Measurements from ENCODE around the gene MBNL2.
"Not testable (repeated sequence)": the region's sequence is repeated elsewhere in the genome, so short reads cannot be mapped to it uniquely, and the experiment has no call there.

Gene MBNL2

DNA sequence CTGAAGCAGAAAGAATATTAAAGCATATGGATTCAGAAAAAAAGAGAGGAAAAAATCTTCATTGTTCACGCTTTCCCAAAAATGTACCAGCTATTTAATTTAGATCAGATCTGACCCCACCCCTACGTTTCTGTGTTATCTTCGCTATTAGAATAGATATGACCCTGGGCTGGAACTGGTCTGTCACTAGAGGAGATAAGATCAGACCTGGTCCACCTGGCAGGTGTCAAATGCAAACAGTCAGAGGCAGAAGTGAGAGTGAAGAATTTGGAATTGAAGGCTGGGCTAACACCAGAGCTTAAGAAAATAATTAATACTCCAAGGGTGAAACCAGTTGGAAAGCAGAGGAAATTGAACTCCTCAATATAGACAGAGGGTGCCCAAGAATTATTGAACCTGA, 30.0 kb upstream of the MBNL2 start:
- peaks cover 3% of the 10 kb centered on the region; the same call in 1 of the 2 replicates for H3K4me1 ChIP-seq (ENCODE audit: insufficient read depth, low read length)
- H3K27ac ChIP-seq (ENCODE audit: low read length), result no peak overlapping the region
- no peaks in the 10 kb centered on the region for H3K27me3 ChIP-seq (ENCODE audit: insufficient read depth, low read length)
- H3K36me3 ChIP-seq (ENCODE audit: insufficient read depth, low read depth, low read length), result no peaks in the 10 kb centered on the region
- no peak overlapping the region for H3K4me3 ChIP-seq (ENCODE audit: low read length)
- H3K9ac ChIP-seq (ENCODE audit: low read depth, low read length), result no peak overlapping the region
- H3K9me3 ChIP-seq (ENCODE audit: insufficient read depth, low read depth, low read length), result no peaks in the 10 kb centered on the region

DNA sequence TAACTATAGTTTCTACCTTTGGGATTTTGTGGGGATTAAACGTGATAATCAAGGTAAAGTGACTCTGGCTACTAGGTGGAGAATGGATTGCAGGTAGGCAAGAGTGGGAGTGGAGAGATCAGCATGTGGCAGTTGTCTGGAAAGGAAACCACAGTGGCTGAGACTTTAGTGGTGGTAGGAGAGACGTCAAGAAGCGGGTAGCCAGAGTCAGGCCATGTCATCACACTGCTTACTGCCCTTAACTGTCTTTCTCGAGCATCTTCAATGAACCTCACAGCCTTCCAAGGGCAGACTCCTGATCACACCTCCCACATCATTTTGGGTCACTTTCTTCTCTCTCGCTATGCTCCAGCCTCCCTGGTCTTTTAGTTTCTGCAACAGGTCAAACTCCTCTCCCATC, 28.6 kb upstream of the MBNL2 start:
- Histone ChIP-seq H3K4me3 (ENCODE audit: low read length) (no peak overlapping the region), H3K36me3 (ENCODE audit: insufficient read depth, low read depth, low read length) (no peaks in the 10 kb centered on the region), H3K9ac (ENCODE audit: low read depth, low read length) (no peak overlapping the region), H3K27me3 (ENCODE audit: insufficient read depth, low read length) (no peaks in the 10 kb centered on the region), H3K27ac (ENCODE audit: low read length) (no peak overlapping the region), H3K9me3 (ENCODE audit: insufficient read depth, low read depth, low read length) (no peaks in the 10 kb centered on the region), H3K4me1 (ENCODE audit: insufficient read depth, low read length) (peaks cover 3% of the 10 kb centered on the region; the same call in 1 of the 2 replicates)

DNA sequence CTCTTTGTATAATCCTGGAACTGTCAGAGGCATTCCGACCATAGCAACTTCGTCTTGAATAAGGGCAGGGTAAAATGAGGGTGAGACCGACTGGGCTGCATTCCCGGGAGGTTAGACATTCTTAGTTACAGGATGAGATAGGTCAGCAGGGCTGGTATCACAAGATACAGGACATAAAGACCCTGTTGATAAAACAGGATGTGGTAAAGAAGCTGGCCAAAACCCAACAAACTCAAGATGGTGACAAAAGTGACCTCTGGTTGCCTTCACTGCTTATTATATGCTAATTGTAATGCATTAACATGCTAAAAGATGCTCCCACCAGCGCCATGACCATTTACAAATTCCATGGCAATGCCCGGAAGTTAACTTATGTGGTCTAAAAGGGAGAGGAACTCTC, 27.7 kb upstream of the MBNL2 start:
- H3K4me1 ChIP-seq (ENCODE audit: insufficient read depth, low read length), result peaks cover 3% of the 10 kb centered on the region; the same call in 1 of the 2 replicates
- no peaks in the 10 kb centered on the region for H3K27me3 ChIP-seq (ENCODE audit: insufficient read depth, low read length)
- H3K9ac ChIP-seq (ENCODE audit: low read depth, low read length), result no peak overlapping the region
- no peak overlapping the region for H3K4me3 ChIP-seq (ENCODE audit: low read length)
- H3K9me3 ChIP-seq (ENCODE audit: insufficient read depth, low read depth, low read length), result no peaks in the 10 kb centered on the region
- H3K36me3 ChIP-seq (ENCODE audit: insufficient read depth, low read depth, low read length), result no peaks in the 10 kb centered on the region
- no peak overlapping the region for H3K27ac ChIP-seq (ENCODE audit: low read length)

DNA sequence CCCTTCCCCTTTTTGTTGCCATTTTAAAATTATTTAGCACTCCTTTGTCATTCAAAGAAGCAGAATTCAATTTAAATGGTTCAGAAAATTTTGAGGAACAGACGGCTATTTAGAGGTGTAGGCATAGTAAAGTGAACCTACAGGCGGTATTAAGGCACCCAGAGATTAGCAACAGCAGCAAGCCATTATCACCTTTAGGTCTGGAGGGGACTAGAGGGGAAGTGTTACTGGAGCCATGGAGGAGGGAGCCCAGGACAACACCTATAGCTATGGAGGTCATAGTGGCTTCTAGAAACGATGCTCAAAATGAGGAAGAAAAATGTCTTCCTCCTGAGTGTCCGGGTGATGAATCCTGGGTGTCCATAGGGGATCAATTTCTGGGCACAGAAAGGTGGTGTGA, 25.8 kb upstream of the MBNL2 start:
- Histone ChIP-seq H3K4me3 (ENCODE audit: low read length) (no peak overlapping the region), H3K9me3 (ENCODE audit: insufficient read depth, low read depth, low read length) (no peaks in the 10 kb centered on the region), H3K27ac (ENCODE audit: low read length) (no peak overlapping the region), H3K9ac (ENCODE audit: low read depth, low read length) (no peak overlapping the region), H3K4me1 (ENCODE audit: insufficient read depth, low read length) (peaks cover 3% of the 10 kb centered on the region; the same call in 1 of the 2 replicates), H3K36me3 (ENCODE audit: insufficient read depth, low read depth, low read length) (no peaks in the 10 kb centered on the region), H3K27me3 (ENCODE audit: insufficient read depth, low read length) (no peaks in the 10 kb centered on the region)

DNA sequence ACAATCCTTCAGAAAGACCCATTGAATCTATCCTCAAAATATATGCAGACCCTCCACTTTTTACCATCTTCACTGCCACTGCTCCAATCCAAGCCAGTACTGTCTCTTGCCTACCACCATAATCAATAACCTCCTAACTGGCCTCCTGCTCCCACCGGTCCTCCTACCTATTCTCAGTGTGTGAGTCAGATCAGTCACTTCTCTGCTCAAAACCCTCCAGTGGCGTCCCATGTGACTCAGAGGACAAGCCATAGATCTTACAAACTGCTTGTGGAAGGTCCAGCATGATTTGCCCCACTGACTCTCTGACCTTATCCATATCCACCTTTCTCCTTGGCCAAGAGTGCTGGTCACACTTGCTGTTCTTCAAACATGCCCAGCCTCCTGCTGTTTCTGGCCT, 23.4 kb upstream of the MBNL2 start:
- H3K27me3 ChIP-seq (ENCODE audit: insufficient read depth, low read length), result no peaks in the 10 kb centered on the region
- H3K9ac ChIP-seq (ENCODE audit: low read depth, low read length), result no peak overlapping the region
- no peaks in the 10 kb centered on the region for H3K36me3 ChIP-seq (ENCODE audit: insufficient read depth, low read depth, low read length)
- H3K4me1 ChIP-seq (ENCODE audit: insufficient read depth, low read length), result peaks cover 3% of the 10 kb centered on the region; the same call in 1 of the 2 replicates
- H3K4me3 ChIP-seq (ENCODE audit: low read length), result no peak overlapping the region
- H3K9me3 ChIP-seq (ENCODE audit: insufficient read depth, low read depth, low read length), result no peaks in the 10 kb centered on the region
- no peak overlapping the region for H3K27ac ChIP-seq (ENCODE audit: low read length)

DNA sequence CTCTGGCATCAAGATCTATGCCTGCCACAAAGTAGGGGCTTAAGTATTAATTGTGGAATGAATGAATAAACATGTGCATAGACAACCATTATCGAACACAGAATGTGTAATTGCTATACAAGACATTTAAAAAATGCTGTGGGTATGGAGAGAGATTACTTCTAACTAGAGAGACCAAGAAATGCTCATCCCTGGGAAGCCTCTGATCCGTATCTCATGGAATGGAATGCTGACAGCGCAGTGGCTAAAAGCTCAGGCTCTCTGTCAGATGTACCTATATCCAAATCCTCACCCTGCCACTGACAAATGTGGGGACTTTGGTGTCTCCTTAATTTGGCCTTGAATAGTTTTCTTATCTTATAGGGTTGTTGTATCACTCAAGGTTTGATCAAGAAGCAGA, 22.7 kb upstream of the MBNL2 start:
- H3K27me3 ChIP-seq (ENCODE audit: insufficient read depth, low read length), result no peaks in the 10 kb centered on the region
- no peak overlapping the region for H3K9ac ChIP-seq (ENCODE audit: low read depth, low read length)
- no peaks in the 10 kb centered on the region for H3K9me3 ChIP-seq (ENCODE audit: insufficient read depth, low read depth, low read length)
- H3K4me1 ChIP-seq (ENCODE audit: insufficient read depth, low read length), result peaks cover 3% of the 10 kb centered on the region; the same call in 1 of the 2 replicates
- H3K4me3 ChIP-seq (ENCODE audit: low read length), result no peak overlapping the region
- H3K36me3 ChIP-seq (ENCODE audit: insufficient read depth, low read depth, low read length), result no peaks in the 10 kb centered on the region
- H3K27ac ChIP-seq (ENCODE audit: low read length), result no peak overlapping the region

DNA sequence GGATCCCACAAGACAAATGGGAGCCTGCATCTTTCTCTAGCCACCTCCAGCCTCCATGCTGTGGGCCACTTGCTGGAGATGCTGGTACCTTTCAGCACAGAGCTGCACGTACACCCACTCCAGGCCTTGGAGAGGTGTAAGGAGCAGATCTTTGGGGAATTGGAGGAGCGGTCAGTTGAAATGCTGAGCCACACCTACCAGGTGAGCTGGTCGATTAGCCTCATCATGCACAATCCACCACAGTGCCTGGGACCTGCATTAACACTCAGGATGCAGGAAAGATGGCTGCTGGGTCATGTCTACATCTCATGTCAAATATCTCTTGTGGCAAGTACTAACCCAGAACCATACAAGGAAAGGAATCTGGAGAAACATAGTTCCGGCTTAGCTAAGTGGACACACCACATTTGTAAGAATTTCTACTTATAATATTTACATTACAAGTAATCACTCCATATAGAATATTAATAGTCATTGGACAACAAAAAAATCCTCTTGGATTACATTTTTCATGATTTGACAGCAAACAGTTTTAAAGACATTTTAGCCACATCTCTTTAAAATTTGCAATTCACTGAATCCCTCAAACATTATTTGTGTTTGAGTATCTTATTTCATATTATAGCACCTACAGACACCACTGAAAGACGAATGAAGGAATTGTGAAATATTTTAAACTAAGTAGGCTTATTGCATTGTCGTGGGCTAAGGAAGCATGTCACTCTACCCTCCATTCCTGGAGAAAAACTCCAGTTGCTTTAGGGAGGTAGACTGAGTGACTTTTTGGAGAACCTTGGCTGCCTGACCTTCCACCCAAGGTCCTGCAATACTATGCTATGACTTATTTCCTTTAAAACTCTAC, 21.8 kb upstream of the MBNL2 start:
- no peak overlapping the region for H3K27ac ChIP-seq (ENCODE audit: low read length)
- H3K4me1 ChIP-seq (ENCODE audit: insufficient read depth, low read length), result peaks cover 3% of the 10 kb centered on the region; the same call in 1 of the 2 replicates
- H3K4me3 ChIP-seq (ENCODE audit: low read length), result no peak overlapping the region
- H3K27me3 ChIP-seq (ENCODE audit: insufficient read depth, low read length), result no peaks in the 10 kb centered on the region
- H3K9ac ChIP-seq (ENCODE audit: low read depth, low read length), result no peak overlapping the region
- no peaks in the 10 kb centered on the region for H3K9me3 ChIP-seq (ENCODE audit: insufficient read depth, low read depth, low read length)
- no peaks in the 10 kb centered on the region for H3K36me3 ChIP-seq (ENCODE audit: insufficient read depth, low read depth, low read length)

DNA sequence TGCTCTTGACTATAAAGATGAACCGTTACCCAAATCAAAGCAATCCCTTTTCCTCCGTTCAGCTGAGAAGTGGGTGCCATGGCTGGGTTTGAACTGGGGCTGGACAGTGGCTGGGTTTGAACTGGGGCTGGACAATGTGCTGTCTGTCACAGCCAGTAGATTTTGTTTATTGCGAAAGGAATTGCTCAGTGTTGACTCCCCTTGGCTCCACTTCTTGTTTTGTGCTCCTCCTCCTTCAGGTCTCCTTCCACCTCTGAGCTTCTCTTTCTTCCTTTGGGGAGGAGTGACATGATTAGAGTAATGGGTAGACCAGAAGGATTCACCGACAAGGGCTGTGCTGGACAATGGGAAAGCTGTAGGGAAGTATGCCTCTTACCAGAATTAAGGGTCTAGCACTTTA, 19.4 kb upstream of the MBNL2 start:
- Histone ChIP-seq H3K36me3 (ENCODE audit: insufficient read depth, low read depth, low read length) (no peaks in the 10 kb centered on the region), H3K9ac (ENCODE audit: low read depth, low read length) (no peak overlapping the region), H3K27ac (ENCODE audit: low read length) (no peak overlapping the region), H3K9me3 (ENCODE audit: insufficient read depth, low read depth, low read length) (no peaks in the 10 kb centered on the region), H3K4me3 (ENCODE audit: low read length) (no peak overlapping the region), H3K27me3 (ENCODE audit: insufficient read depth, low read length) (no peaks in the 10 kb centered on the region), H3K4me1 (ENCODE audit: insufficient read depth, low read length) (no peaks in the 10 kb centered on the region)

DNA sequence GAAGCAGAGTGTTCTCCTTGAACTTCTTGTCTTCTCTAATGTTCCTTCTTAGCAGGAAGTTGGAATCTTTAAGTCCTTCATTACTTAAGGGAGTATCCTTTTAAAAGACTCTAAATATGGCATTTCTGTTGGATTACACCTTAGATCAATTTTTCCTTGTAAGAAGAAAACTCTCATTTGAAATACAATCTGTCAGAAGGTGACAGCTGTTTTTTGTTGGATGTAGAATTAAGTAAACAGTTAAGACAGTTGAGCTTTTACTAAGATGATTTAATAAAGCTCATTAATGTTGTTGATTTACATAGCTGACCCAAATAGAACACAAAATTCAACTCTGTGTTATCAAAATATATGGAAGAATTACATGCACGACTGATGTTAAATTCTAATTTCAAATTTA, 16.7 kb upstream of the MBNL2 start:
- no peak overlapping the region for H3K9ac ChIP-seq (ENCODE audit: low read depth, low read length)
- no peak overlapping the region for H3K27ac ChIP-seq (ENCODE audit: low read length)
- no peaks in the 10 kb centered on the region for H3K36me3 ChIP-seq (ENCODE audit: insufficient read depth, low read depth, low read length)
- H3K4me1 ChIP-seq (ENCODE audit: insufficient read depth, low read length), result no peaks in the 10 kb centered on the region
- no peaks in the 10 kb centered on the region for H3K9me3 ChIP-seq (ENCODE audit: insufficient read depth, low read depth, low read length)
- H3K4me3 ChIP-seq (ENCODE audit: low read length), result no peak overlapping the region
- H3K27me3 ChIP-seq (ENCODE audit: insufficient read depth, low read length), result no peaks in the 10 kb centered on the region

DNA sequence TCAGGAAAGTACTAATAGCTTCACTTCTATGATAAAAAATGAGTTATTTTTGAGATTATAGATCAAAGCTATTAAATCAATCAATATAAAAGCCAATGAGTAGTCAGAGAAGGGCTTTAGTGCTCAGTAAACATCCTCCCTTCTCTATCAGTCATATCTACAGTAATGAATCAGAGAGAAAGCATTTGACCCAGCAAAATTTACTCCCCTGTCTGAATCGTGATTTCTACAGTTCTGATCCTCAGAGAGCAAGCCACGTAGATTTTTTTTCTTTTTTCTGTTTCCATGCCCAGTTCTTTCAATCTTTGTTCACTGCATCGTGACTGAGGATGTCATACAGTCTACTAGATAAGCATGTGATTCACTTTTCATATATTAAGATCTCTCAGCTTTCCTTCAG, 16.2 kb upstream of the MBNL2 start:
- no peak overlapping the region for H3K9ac ChIP-seq (ENCODE audit: low read depth, low read length)

DNA sequence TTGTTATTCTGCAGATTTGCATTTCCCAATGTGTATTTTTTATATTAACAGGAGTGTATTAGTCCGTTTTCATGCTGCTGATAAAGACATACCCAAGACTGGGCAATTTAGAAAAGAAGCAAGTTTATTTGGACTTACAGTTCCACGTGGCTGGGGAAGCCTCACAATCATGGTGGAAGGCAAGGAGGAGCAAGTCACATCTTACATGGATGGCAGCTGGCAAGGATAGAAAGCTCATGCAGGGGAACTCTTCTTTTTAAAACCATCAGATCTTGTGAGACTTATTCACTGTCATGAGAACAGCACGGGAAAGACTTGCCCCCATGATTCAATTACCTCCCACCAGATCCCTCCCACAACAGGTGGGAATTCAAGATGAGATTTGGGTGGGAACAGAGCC, 14.9 kb upstream of the MBNL2 start:
- not testable (repeated sequence) for H3K4me3 ChIP-seq (ENCODE audit: low read length); H3K9me3 ChIP-seq (ENCODE audit: insufficient read depth, low read depth, low read length); H3K36me3 ChIP-seq (ENCODE audit: insufficient read depth, low read depth, low read length); H3K9ac ChIP-seq (ENCODE audit: low read depth, low read length); H3K27me3 ChIP-seq (ENCODE audit: insufficient read depth, low read length); H3K27ac ChIP-seq (ENCODE audit: low read length); H3K4me1 ChIP-seq (ENCODE audit: insufficient read depth, low read length)

More for the DNA sequence above, 16.2 kb upstream of the MBNL2 start:
- Histone ChIP-seq H3K27ac (ENCODE audit: low read length) (no peak overlapping the region), H3K27me3 (ENCODE audit: insufficient read depth, low read length) (no peaks in the 10 kb centered on the region), H3K4me3 (ENCODE audit: low read length) (no peak overlapping the region), H3K9me3 (ENCODE audit: insufficient read depth, low read depth, low read length) (no peaks in the 10 kb centered on the region), H3K36me3 (ENCODE audit: insufficient read depth, low read depth, low read length) (no peaks in the 10 kb centered on the region), H3K4me1 (ENCODE audit: insufficient read depth, low read length) (no peaks in the 10 kb centered on the region)

DNA sequence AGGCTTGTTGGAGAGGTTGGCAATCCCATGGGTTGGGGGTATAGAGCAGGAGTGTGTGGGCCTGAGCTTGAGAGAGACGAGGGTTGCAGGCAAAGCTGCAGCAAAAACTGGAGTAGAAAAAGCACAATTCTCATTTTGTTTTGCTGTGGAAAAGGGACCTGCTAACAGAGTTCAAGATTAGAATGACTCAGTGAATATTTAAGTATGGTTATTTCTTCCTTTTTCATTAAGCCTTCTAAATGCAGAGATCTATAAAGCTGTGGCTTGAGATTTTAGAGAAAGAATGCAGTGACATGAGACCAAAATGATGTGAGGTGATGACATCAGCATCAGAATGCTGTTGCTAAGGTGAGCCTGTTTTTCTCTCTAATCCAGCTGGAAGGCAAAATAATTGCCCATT, 10.8 kb upstream of the MBNL2 start:
- Histone ChIP-seq H3K9me3 (ENCODE audit: insufficient read depth, low read depth, low read length) (no peaks in the 10 kb centered on the region), H3K9ac (ENCODE audit: low read depth, low read length) (no peak overlapping the region), H3K27ac (ENCODE audit: low read length) (no peak overlapping the region), H3K36me3 (ENCODE audit: insufficient read depth, low read depth, low read length) (no peaks in the 10 kb centered on the region), H3K4me1 (ENCODE audit: insufficient read depth, low read length) (no peaks in the 10 kb centered on the region; the same call in 1 of the 2 replicates), H3K4me3 (ENCODE audit: low read length) (no peak overlapping the region), H3K27me3 (ENCODE audit: insufficient read depth, low read length) (peaks cover 19% of the 10 kb centered on the region; the same call in 1 of the 2 replicates)

Measured in iPS-20b (cell line).